ENCODE measurements around the gene OR10H1.

DNA sequence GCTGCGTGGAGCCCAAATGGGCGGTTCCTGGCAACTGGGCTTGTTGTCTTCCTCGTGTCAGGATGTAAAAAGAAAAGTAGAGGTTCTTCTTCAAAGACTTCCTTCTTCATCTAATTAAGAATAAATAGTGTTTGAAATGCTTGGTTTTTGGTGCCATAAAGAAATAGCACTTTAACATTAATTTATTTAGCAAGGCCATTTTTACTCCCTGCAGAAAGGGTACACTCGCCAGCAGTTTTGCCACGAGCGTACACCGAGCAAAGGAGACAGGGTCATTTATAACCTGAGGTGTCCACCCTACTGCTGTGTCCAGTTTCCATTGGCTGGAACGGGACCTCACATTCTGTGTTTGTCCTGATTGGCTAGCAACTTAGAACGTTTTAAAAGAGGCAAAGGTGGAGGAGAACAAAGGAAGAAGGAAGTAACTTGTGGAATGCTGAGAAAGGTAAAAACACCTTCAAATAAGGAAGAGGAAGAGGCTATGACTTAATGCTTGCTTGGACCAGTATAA is 21.8 kb upstream of the OR10H1 start:
- no peak for TF ChIP-seq POLR2AphosphoS5 (IDR thresholded peaks at IDR 0.05)
- TF ChIP-seq EP300 (IDR thresholded peaks at IDR 0.05), result no peak
- TF ChIP-seq, protein P1, sequence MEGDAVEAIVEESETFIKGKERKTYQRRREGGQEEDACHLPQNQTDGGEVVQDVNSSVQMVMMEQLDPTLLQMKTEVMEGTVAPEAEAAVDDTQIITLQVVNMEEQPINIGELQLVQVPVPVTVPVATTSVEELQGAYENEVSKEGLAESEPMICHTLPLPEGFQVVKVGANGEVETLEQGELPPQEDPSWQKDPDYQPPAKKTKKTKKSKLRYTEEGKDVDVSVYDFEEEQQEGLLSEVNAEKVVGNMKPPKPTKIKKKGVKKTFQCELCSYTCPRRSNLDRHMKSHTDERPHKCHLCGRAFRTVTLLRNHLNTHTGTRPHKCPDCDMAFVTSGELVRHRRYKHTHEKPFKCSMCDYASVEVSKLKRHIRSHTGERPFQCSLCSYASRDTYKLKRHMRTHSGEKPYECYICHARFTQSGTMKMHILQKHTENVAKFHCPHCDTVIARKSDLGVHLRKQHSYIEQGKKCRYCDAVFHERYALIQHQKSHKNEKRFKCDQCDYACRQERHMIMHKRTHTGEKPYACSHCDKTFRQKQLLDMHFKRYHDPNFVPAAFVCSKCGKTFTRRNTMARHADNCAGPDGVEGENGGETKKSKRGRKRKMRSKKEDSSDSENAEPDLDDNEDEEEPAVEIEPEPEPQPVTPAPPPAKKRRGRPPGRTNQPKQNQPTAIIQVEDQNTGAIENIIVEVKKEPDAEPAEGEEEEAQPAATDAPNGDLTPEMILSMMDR (IDR thresholded peaks at IDR 0.05), result no peak
- TF ChIP-seq POLR2A (IDR thresholded peaks at IDR 0.05; ENCODE audit: low read depth), result no peak
